8988T (cell line): Measurements from ENCODE around the gene ICE2.

Source experiments
- DNase-seq: peaks from one replicate; pipeline ENCODE4 v3.0.0; 2011

ICE2 gene

DNA sequence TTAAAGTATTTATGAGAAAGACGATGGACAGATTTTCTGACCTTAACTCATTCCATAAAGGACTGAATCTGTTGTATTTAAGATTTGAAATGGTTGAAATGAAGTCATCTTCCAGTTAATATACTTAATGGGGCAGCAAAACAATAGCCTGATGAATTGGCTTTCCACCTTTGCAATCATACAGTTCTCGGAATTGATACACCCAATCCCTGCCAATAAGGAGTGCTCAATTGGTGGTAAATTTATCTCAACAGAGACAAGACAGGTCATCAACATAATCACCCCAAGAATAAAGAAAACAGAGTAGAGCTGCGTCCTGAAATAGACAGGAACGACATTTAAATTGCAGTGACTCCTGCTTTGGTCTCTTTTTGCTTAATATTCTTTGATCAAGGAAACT, 92.3 kb downstream of the ICE2 start:
- no peak for DNase-seq

- DNase-seq, result no peak
Observed at GRCh38 chr15:60385620-60386552, 93.1 kb downstream of the ICE2 start.

DNA sequence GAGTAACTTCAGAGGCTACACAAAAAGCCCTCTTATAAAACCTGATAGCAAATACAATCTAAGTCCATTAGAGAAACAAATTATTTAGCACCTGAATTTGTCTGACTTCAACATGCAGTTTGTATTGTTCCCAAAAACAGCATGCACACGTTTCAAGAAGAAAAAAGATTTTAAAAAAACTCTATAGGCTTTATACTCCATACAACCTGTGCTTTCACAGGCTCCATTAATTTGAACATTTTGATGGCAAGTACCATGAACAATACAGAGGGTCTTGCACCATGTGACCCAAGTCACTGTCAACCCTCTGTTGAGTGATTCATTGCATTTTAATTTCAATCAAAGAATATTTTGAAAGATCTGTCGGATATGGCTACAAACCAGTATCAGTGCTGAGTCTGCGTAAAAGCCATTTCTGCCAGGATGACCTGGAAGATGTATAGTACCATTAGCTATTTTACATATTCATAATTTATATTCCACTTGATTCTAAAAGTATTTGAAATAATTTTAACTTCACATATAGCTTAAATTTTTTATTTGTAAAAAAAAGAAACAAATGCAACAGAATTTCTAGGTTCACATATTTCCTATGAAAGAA, 94.3 kb downstream of the ICE2 start:
- no peak for DNase-seq

GRCh38 chr15:60384053-60384452, 94.9 kb downstream of the ICE2 start:
- no peak for DNase-seq

DNA sequence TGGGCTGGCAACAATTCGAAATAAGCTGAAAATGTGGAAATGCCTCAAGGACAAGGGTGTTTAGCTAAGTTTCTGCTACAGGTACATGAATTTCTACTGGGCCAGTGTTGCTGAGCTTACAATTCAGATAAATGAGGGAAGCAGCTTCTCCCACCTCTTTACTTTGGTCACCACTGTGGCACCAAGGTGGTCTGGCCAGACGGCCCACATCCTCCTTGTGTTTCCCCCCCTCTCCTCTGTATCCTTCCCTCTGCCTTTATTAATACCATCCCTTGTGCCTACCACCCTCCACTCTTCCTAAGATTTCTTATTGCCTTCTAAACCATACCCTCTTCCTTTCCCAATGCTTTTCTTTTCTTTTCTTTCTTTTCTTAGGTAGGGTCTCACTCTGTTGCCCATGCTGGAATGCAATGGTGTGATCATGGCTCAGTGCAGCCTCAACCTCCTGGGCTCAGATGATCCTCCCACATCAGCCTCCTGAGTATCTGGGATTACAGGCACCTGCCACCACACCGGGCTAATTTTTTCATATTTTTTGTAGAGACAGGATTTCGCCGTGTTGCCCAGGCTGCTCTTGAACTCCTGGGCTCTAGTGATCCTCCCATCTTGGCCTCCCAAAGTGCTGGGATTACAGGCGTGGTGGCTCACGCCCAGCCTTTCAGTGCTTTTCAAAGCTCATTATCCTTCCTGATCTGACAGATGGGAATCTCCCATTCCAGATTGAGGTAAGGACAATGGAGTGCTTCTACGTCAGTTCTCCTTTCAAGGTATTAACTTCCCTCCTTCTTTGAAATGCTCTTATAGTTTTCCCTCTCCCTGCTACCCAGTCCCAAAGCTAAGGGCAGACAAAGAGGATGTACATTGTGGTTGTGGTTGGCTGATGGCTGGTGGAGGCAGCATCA, 95.9 kb downstream of the ICE2 start:
- DNase-seq, result no peak

DNA sequence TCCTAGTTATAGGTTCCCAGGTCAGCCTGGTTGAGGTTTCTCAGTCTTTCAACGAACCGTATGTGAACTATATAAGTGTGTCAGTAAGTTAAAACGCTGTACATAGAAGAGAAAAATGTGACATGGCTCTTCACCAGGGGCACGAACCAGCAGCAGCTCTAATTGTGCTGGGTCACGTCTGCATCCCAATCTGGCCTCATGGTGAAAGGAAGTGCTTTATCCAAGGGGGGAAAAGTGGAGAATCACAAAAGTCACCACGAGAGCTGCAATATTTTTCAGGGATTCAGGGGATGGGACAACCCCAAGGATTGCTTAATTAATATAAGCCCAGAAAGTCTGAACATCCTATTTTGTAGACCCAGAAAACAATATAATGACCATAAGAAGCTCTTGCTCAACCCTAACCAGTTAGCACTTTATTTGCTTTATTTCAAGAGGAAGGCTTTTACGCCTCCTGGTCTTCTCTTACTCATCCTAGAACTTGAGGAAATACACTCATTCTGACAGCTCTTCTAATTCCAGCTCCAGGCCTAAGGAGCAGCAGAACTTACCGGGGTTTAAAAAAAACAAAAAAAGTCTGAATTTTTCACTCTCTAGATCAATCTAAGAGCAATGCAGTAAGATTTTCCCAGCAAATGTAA, 97.7 kb downstream of the ICE2 start:
- no peak for DNase-seq

DNA sequence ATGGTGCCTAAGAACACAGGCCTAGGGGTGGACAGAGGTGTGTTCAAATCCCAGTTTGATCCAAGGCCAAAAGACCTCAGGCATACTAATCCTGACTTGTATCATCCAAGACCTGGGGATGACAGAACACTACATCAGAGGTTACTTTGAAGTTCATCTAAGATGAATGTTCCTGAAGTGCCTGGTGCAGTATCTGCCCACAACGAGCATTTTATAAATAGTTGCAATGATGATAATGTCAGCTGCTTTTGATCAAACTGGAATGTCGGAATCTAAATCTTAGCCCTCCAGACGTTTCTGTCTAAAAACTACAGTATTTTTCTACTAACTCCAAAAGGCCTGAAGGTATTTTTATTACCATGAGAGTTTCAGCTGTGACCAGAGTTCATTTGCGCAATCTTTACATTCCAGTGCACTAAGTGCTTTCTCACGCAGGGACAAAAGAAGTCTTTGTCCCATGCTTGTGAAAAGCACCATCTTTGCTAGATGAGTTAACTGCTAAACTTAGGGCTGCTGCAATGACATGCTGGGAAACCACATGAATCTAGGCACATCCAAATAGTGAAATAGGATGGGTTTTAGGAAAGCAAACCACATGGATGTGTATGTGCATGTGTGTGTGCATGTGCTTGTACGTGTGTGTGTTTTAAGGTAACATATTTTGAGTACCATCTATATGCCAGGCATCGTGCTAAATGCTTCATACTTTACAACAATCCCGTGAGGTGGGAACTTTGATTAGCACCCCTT, 99.2 kb downstream of the ICE2 start:
- no peak for DNase-seq

DNA sequence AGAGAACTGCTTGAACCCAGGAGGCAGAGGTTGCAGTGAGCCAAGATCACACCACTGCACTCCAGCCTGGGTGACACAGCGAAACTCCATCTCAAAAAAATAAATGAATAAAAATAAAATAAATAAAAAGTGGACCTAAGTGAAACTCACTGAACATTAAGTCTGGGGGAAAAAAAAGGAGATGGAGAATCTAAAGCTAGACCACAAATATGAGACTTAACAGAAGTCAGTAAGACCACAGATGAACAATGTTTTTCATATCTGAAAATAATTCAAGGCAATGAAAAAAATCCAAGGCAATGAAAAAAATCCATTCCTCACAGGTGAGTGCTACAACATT, 99.8 kb downstream of the ICE2 start:
- DNase-seq, result no peak

DNA sequence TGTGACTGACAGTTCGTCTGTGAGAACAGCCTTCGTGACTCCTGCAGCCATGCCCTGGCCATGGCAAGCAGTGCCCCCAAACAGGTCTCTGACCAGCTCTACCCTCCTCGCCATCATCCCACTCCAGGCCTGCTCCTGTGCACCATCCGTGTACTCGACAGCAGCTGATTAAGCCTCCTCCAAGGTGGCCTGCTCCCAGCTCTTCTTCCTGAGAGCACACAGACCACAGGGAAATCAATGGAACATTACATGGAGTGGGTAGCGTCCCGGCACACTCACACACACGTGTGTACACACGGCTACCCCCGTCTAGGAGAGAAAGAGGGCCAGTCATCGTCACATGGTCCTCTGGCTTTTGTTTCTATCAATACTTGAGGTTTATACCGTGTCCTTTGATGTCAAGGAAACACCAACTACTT, 102.3 kb downstream of the ICE2 start:
- DNase-seq, result no peak

DNA sequence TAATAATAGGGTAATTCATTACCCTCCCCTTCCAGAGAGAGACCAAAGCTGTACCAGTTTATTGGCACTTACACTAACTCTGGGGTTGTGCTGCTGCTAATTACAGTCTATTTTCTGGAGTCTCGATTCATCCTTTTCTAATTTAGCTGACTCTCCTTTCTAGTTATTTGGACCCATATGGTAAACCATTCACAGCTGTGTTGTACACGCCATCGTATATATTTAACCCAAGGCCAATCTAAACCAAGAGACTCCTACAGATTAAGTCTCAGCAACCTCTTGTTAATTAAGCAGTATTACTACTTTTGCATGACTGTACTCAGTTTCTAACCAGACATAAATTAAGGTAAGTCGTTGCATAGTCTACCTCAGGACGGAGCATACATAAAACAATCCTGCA, 103.6 kb downstream of the ICE2 start:
- no peak for DNase-seq

DNA sequence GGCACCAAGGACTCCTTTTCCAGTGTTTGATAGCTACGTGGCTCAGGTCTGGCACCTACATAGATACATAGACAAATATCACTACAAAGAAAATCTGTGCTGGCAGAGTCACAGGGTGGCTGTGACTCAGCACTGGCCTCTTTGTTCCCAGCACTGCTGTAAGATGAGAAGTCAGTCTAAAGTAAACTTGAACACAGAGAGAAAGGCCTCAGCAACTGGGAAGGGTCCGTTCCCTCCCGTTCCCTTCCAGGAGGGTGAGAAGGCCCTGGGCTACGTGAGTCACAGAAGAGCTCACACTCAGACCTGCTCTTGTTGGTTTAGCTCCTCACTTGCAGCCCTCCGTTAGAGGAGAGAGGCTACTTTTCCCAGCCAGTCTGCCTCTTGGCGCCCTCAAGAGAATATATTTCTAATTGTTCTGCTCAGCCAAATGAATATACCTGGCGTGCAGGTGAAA, 104.3 kb downstream of the ICE2 start:
- no peak for DNase-seq

DNA sequence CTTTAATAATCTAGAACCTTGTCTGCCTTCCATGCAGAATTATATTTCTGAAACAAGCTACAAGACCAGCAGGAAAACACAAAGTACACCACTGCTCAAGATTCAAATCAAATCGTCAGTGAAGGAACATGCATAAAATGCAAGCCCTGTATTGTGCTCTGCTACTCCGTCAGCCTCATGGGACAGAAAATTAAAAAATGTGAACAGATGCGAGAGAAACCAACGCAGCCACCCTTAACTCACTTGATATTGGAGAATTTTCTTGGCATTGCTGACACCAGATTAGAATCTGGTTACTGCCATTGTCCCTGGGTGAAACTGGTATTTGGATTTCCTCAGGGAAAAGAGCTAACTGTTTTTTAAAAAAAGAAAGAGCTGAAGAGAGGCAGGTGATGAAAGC, 104.7 kb downstream of the ICE2 start:
- DNase-seq, result no peak

DNA sequence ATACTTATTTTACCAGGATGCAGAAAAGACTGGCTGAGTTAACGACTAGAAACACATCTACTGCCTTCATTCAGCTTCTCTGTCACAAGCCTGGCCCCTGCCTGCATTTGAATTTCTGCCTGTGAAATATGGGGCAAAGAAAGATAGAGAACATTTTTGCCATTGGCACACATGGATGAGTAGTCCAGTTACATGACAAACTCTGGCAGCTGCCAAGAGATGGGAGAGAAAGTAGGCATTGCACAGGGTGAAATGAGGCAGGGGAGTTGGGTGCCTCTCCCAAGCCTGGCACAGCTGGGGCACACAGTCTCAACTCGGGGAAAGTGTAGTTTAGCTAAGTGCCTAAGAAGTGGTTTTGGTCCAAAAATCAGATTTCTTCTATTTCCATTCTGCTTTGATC, 105.2 kb downstream of the ICE2 start:
- DNase-seq, result no peak

- DNase-seq, result no peak
Observed at GRCh38 chr15:60373327-60373726, 105.6 kb downstream of the ICE2 start.

DNA sequence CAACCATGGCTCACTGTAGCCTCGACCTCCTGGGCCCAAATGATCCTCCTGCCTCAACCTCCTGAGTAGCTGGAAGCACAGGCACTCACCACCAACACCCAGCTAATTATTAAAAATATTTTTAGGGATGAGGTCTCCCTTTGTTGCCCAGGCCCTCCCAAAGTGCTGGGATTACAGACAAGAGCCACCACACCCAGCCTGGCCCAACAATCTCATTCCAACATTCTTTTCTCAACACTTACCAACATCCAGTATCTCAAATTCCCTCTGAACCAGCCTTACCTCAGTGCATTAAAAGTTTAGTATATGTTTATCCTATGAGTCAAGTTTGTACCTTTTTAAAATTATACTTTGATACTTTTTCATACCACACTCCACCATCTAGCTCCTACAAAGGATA, 106.2 kb downstream of the ICE2 start:
- no peak for DNase-seq

DNA sequence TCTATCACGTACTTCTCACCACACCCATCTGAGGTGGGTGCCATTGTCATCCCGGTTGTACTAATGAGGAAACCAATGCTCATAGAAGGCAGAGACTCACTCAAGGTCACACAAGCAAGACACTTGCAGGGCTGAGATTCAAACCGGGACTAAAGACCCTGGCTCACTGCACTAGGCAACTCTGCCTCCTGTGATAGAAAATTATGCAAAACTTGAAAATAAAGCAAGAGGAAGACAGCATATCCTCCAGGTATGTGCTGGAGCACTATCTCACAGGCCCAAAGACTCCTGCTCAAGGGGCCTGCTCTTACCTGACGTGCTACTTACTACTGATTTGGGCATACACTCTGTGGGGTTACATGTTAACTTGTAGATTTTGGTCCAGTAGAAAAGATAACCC, 106.7 kb downstream of the ICE2 start:
- no peak for DNase-seq

GRCh38 chr15:60371175-60372051, 107.5 kb downstream of the ICE2 start:
- peak; percentile 26 for DNase-seq

DNA sequence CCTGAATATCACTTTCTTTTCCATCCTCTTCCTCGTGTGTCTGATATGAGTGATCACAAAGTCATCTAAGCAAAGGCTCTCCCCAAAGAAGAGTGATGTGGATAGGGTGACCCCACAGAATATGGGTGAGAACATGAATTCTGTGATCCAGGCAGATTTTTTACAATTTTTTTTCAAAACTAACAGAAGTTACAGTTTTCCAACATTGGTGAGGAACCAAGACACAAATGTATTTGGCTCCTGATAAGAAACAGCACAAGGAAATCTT, 108.1 kb downstream of the ICE2 start:
- DNase-seq, result no peak

DNA sequence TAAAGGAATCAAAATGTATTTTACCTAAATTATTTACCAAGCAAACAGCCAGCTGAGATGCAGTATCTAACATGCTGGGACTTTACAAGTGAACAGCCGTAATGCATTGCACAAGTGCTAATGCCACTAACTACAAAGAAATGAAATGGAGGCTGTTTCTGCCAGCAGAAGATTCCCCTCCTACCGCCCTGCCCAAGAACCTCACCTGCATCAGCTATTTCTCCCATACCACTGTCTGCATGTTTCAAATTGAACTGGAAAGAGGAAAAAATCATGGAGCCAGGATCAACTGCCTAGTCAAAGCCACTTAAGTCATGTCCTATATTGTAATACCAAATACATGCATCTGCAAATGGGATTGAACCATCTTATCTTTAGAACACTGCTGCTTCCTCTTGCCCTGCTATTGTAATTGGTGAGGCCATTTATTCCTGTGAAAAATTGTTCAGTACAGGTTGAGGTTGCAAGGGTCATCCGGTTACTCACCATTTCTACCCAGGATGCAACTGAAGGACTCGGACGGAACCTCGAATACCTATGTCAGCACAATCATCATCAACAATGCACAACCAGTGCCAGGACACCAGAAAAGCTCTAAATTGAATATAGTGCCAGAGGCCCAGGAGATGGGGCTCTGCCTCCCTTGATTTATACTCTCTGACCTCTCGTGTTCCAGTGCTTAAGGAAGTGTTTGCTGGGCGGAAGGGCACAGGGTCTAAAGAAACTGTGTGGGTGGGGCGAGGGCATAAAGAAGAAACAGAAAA, 108.7 kb downstream of the ICE2 start:
- no peak for DNase-seq

DNA sequence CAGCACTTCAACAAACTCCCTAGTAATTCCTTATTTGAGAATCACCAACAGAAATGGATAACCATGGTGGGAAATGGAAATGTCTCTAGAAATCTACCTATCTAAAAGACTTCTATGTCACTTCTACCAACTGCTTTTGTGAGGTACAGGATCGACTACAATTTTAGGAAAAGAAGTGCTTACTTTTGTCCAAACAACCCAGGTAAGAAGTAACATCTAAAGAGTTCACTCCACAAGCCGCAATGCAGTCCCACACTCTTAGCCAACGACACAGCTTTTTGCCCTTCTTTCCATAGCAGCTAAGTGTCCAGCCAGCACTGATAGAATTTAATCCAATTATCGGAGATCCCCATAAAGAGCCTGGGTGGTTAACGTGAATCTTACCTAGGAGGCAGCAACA, 109.2 kb downstream of the ICE2 start:
- no peak for DNase-seq
